ENCODE measurements around the gene POC1A. TPM values are rescaled to one million over a fixed set of nuclear protein-coding genes. Genes with fewer than 3 reads are reported as not detected.

Gene POC1A
- polyA plus RNA-seq, 1 of the 3 experiments (the other 2 are of a cell fraction), result 11.7 TPM

DNA sequence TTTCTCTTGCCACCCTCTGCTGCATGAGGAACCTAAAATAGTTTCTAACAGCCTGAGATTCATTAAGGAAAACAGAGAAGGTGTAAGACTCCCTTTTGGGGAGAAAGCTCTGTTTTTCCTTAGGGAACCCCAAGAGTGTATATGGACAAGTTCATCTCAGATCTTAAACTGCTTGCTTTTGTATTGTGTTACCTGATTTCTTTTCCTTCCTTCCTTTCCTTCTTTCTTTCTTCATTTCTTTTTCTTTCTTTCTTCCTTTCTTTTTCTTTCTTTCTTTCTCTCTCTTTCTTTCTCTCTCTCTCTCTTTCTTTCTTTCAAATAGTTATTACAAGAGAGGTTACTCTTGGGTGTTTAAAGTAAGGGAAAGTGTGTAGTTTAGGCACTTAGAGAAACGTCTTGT lies 5.3 kb upstream of the POC1A start (continued):
- TF ChIP-seq GABPA (IDR thresholded peaks at IDR 0.05; ENCODE audit: low read depth), result no peak
- TF ChIP-seq FOXJ3 (CRISPR knock-in tag; IDR thresholded peaks at IDR 0.05), result no peak
- no peak for TF ChIP-seq TEAD4 (IDR thresholded peaks at IDR 0.05; ENCODE audit: borderline replicate concordance, insufficient read depth)
- TF ChIP-seq POLR2AphosphoS5 (IDR thresholded peaks at IDR 0.05; ENCODE audit: low read depth, low read length), result no peak
- no peak for TF ChIP-seq NFIC (IDR thresholded peaks at IDR 0.05; ENCODE audit: borderline replicate concordance)
- TF ChIP-seq, protein P1, sequence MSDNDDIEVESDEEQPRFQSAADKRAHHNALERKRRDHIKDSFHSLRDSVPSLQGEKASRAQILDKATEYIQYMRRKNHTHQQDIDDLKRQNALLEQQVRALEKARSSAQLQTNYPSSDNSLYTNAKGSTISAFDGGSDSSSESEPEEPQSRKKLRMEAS (IDR thresholded peaks at IDR 0.05; ENCODE audit: low read depth), result no peak
- no peak for TF ChIP-seq RFX5 (IDR thresholded peaks at IDR 0.05; ENCODE audit: low read length)

DNA sequence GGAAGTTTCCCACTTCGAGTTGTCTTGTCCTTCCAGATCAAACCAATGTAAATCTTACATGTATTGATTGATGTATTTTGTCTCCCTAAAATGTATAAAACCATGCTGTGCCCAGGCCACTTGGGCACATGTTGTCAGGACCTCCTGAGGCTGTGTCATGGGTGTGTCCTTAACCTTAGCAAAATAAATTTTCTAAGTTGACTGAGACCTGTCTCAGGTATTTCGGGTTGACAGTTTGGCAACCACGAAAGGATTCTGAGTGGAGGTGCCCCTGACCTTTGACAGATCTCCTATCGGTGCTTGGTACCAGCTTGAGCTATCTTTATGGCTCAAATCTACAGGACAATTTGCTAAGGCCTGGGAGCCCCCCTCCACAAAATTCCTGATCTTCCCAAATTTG lies 1.7 kb upstream of the POC1A start:
- no peak overlapping the region for H3K4me2 ChIP-seq
- no peak overlapping the region for H3K4me3 ChIP-seq (ENCODE audit: low read depth in 2 of 2, low read length in 1 of 2)
- H3F3A ChIP-seq (replicated peaks; ENCODE audit: insufficient read depth), result no peaks in the 10 kb centered on the region
- H3K9me2 ChIP-seq, result no peaks in the 10 kb centered on the region
- H2AFZ ChIP-seq (ENCODE audit: low read depth), result no peak overlapping the region
- DNase-seq, result no peak
- no peaks in the 10 kb centered on the region for H3K9me3 ChIP-seq
- H3K9ac ChIP-seq, result no peak overlapping the region
- POLR2A ChIA-PET, result interaction anchor here (0.6 kb wide), 1 partner anchor 36 kb away, joined by 3 read pairs; no protein-coding TSS in a partner anchor
- TF ChIP-seq RAD21 (IDR thresholded peaks at IDR 0.05; ENCODE audit: low read length), result no peak
- TF ChIP-seq YY1 (IDR thresholded peaks at IDR 0.05; ENCODE audit: low read depth), result no peak
- no peak for TF ChIP-seq GATA2 (CRISPR knock-in tag; IDR thresholded peaks at IDR 0.05)
- no peak for TF ChIP-seq POLR2AphosphoS5 (IDR thresholded peaks at IDR 0.05; ENCODE audit: low read depth, low read length)
- no peak for TF ChIP-seq CHD2 (IDR thresholded peaks at IDR 0.05; ENCODE audit: low read length, partially characterized antibody)
- TF ChIP-seq, protein P2, sequence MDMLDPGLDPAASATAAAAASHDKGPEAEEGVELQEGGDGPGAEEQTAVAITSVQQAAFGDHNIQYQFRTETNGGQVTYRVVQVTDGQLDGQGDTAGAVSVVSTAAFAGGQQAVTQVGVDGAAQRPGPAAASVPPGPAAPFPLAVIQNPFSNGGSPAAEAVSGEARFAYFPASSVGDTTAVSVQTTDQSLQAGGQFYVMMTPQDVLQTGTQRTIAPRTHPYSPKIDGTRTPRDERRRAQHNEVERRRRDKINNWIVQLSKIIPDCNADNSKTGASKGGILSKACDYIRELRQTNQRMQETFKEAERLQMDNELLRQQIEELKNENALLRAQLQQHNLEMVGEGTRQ (IDR thresholded peaks at IDR 0.05; ENCODE audit: borderline replicate concordance, low read depth, low read length), result no peak
- TF ChIP-seq GABPA (IDR thresholded peaks at IDR 0.05; ENCODE audit: low read depth), result no peak
- TF ChIP-seq ELF1 (IDR thresholded peaks at IDR 0.05), result no peak
- TF ChIP-seq SMC3 (IDR thresholded peaks at IDR 0.05; ENCODE audit: low read depth, low read length), result no peak
- TF ChIP-seq MXI1 (IDR thresholded peaks at IDR 0.05; ENCODE audit: low read depth, low read length), result no peak
- TF ChIP-seq FOSL2 (IDR thresholded peaks at IDR 0.05; ENCODE audit: borderline replicate concordance, low read depth), result no peak
- TF ChIP-seq EZH2phosphoT487 (IDR thresholded peaks at IDR 0.05; ENCODE audit: borderline replicate concordance, low read depth), result no peak
- TF ChIP-seq, protein P3, sequence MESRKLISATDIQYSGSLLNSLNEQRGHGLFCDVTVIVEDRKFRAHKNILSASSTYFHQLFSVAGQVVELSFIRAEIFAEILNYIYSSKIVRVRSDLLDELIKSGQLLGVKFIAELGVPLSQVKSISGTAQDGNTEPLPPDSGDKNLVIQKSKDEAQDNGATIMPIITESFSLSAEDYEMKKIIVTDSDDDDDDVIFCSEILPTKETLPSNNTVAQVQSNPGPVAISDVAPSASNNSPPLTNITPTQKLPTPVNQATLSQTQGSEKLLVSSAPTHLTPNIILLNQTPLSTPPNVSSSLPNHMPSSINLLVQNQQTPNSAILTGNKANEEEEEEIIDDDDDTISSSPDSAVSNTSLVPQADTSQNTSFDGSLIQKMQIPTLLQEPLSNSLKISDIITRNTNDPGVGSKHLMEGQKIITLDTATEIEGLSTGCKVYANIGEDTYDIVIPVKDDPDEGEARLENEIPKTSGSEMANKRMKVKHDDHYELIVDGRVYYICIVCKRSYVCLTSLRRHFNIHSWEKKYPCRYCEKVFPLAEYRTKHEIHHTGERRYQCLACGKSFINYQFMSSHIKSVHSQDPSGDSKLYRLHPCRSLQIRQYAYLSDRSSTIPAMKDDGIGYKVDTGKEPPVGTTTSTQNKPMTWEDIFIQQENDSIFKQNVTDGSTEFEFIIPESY (IDR thresholded peaks at IDR 0.05; ENCODE audit: borderline replicate concordance, low read depth), result no peak
- TF ChIP-seq SIN3A (IDR thresholded peaks at IDR 0.05; ENCODE audit: borderline replicate concordance, low read depth, low read length), result no peak
- TF ChIP-seq JUND (IDR thresholded peaks at IDR 0.05), result no peak
- TF ChIP-seq RFX5 (IDR thresholded peaks at IDR 0.05; ENCODE audit: low read length), result no peak
- no peak for TF ChIP-seq TCF12 (IDR thresholded peaks at IDR 0.05)
- no peak for TF ChIP-seq TEAD4 (IDR thresholded peaks at IDR 0.05; ENCODE audit: borderline replicate concordance, insufficient read depth)
- TF ChIP-seq EP300 (IDR thresholded peaks at IDR 0.05; ENCODE audit: borderline replicate concordance in 1 of 2, low read depth in 1 of 2, low read length in 1 of 2), result no peak
- CTCF ChIA-PET, result no interaction called here
- H4K20me1 ChIP-seq (ENCODE audit: insufficient read depth), result no peaks in the 10 kb centered on the region
- no peak overlapping the region for H3K27ac ChIP-seq (ENCODE audit: low read depth in 2 of 2, low read length in 1 of 2)
- H3K4me1 ChIP-seq (ENCODE audit: control insufficient read depth in 1 of 2, insufficient read depth in 2 of 2, low read depth in 1 of 2, low read length in 1 of 2), result peaks cover 5 to 14% of the 10 kb centered on the region in 2 experiments; a peak in 3 of 4 replicates
- no peaks in the 10 kb centered on the region for H3K27me3 ChIP-seq (ENCODE audit: insufficient read depth)
- H3K79me2 ChIP-seq (ENCODE audit: insufficient read depth), result peaks cover 31% of the 10 kb centered on the region
- WGBS (ENCODE audit: low lambda C conversion rate), result 99% methylated on average over 4 of the region's 4 CpGs
- H3K36me3 ChIP-seq (replicated peaks in 1 of 2; ENCODE audit: control insufficient read depth in 1 of 2, insufficient read depth in 2 of 2, low read length in 1 of 2), result no peaks in the 10 kb centered on the region
